GM19324 (cell line): ENCODE measurements around the gene CDC123.
"Not testable (repeated sequence)": the region's sequence is repeated elsewhere in the genome, so short reads cannot be mapped to it uniquely, and the experiment has no call there.

Experiments used
- ATAC-seq: cut with Tn5 transposase; IDR thresholded peaks from one replicate; pipeline ENCODE4 v1.9.1; 2021; ENCODE audit warnings: mild to moderate bottlenecking, moderate library complexity; ENCODE audit not compliant: unreplicated experiment, low FRiP score

The CDC123 gene

GRCh38 chr10:12188656-12189055 lies 7.3 kb upstream of the CDC123 start:
- ATAC-seq: no peak

- ATAC-seq: no peak
Observed at GRCh38 chr10:12189426-12189825, 6.6 kb upstream of the CDC123 start.

GRCh38 chr10:12191715-12192114 lies 4.3 kb upstream of the CDC123 start:
- ATAC-seq: no peak

DNA sequence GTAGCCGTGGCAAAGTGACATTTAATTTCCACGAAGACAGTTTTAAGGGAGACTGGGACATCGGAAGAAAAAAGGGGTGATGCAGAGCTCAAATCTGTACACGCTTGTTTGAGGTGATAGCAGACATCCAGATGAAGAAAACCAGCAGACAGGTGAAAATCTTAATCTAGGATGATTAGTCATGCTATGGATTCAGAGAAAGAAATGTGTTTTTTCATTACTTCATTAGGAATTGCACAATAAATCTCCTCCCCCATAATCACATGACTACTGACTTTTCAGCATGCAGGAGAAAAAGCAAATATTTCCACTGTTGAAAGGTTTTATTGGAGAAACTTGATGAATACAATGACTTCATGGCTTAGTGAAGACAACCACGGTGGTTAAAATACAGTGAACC lies 2.8 kb upstream of the CDC123 start:
- no peak for ATAC-seq

DNA sequence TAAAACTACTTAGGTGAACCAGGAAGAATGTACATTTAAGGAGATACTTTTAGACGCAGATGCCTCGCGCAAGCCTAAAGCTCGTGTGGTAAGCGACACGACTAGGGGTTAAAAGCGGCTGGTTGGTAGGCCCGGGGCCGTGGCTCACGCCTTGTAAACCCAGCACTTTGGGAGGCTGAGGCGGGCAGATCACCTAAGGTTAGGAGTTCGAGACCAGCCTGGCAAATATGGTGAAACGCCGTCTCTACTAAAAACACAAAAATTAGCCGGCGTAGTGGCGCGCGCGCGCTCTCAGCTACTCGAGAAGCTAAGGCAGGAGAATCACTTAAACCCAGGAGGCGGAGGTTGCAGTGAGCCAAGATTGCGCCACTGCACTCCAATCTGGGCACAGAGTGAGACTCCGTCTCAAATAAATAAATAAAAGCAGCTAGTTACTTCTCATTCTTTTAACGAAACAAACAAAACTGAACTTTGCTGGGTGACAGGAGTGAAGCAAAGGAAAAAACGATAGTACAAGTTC lies 1.2 kb upstream of the CDC123 start:
- ATAC-seq: no peak

DNA sequence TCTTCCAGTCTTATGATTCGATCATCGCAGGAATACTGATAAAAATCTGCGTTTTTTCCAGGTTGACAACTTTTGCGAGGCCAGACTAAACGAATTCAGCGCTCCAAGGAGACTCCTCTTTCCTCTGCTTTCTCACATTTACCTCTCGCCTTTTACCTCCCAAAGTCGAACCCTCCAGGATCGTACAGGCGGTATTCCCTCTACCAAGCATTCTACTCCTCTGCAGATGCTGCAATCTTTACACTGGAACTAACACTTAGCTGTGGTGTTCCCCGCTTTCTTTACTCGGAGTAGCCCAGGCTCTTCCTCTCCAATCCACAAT lies 746 bp upstream of the CDC123 start:
- peak; percentile 12 for ATAC-seq

DNA sequence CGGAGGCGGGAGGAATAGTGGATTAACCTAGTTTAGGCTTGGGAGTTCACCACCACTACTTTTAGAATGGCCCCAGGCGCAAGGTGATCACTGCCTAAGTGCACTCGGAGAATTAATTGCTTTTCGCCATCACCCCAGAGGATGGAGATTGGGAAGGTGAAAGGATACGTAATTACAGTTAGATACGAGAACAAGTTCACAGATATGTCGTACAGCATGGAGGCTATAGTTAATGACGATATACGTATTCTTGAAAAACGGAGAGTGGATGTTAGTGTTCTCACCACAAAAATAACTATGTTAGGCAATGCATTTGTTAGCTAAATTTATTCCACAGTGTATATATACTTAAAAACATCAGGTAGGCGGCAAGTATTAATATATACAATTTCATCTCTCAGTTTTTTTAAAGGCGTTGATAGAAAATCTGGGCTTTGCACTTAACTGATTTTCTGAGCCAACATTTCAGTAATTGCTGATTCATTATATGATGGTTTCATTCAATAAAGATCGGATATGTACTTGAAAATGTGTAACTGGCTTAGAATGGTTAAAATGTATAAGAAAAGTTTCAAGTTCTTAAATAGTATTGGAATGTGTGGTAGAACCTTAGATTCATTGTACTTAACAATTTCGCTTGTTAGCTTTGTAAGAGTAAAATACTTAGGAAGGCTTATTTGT lies 683 bp downstream of the CDC123 start:
- ATAC-seq: no peak

GRCh38 chr10:12198156-12198555 lies 2.2 kb downstream of the CDC123 start:
- no peak for ATAC-seq

GRCh38 chr10:12200850-12201249 lies 4.9 kb downstream of the CDC123 start:
- ATAC-seq: no peak

DNA sequence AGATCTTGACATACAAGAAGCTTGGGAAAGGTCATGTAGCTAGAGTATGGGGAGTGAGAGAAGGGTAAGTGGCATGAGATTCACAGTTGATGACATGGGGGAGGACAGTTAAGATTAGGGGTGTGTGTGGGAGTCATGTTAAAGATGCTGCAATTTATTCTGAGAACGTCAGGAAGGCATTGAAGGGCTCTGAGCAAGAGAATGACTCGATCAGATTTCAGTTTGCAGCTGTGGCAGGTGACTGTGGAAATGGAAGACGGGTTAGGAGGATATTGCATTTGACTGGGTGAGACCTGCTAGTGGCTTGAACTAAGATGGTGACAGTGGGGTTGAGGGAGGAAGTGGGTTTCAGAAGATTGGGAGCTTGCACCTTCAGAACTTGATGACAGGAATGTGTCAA lies 5.6 kb downstream of the CDC123 start:
- no peak for ATAC-seq

GRCh38 chr10:12202226-12202625 lies 6.2 kb downstream of the CDC123 start:
- no peak for ATAC-seq

DNA sequence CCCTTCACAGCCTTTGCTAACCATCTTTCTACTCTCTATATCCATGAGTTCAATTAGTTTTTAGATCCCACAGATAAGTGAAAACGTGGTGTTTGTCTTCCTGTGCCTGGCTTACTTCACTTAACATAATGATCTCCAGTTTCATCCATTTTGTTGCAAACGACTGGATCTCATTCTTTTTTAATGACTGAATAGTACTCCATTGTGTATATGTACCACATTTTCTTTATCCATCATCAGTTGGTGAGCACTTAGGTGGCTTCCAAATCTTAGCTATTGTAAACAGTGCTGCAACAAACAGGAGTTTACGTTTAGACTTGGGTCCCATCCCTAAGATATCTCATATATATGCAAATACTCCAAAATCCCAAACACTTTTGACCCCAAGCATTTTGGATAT lies 9.1 kb downstream of the CDC123 start:
- ATAC-seq: no peak

GRCh38 chr10:12207114-12207513 lies 11.1 kb downstream of the CDC123 start:
- no peak for ATAC-seq

GRCh38 chr10:12208460-12208859 lies 12.5 kb downstream of the CDC123 start:
- ATAC-seq: no peak

DNA sequence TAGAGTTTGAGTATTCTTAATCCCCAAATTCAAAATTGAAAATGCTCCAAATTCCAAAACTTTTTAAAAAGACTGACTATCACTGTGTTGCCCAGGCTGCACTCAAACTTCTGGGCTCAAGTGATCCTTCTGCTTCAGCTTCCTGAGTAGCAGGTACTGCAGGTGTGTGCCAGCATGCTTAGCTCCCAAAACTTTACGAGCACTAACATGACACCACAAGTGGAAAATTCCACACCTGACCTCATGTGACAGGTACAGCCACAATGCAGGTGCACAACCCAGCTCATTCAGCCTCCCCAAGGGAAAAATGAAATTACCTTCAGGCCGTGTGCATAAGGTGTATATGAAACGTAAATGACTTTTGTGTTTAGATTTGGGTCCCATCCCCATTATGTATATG lies 16.5 kb downstream of the CDC123 start:
- no peak for ATAC-seq

GRCh38 chr10:12213621-12214020 lies 17.6 kb downstream of the CDC123 start:
- ATAC-seq: no peak

DNA sequence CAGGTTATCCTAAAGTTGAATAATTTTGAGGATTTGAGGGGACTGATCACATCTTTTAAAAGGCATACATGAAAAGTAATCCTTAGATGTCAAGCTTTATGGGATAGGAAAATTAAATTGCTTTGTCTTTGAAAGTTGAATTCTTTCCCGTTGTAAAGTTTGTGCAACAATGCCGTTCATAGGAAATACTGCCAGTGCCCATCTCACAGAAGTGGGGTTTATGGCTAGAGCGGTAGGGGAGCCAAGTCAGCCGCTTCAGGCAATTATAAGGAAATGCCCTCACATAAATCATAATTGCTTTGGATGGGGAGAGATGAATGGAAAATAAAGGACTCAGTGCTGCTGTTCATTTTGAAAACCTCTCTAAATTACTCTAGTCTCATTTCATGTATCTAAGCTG lies 18.1 kb downstream of the CDC123 start:
- ATAC-seq: no peak

DNA sequence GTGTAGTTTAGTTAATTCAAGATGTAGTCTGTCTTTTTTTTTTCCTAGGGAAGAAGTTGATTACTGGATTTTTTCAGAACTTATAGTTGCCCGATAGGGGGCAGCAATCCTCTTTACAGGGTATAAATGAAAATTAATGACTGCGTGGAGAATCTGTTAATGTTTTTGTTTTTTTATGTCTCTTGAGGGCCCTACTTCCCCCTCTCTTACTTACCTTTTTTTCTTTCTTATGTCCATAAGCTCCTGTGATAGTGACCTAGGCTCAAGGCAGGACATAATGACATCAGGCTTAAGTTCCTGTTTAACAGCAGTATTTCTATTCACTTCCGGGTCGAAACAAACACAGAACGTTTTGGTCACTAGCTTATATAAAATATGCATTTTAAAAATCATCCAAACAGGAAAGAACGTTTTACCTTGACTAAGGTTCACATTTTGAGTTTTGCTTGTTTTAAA lies 18.8 kb downstream of the CDC123 start:
- ATAC-seq: no peak

DNA sequence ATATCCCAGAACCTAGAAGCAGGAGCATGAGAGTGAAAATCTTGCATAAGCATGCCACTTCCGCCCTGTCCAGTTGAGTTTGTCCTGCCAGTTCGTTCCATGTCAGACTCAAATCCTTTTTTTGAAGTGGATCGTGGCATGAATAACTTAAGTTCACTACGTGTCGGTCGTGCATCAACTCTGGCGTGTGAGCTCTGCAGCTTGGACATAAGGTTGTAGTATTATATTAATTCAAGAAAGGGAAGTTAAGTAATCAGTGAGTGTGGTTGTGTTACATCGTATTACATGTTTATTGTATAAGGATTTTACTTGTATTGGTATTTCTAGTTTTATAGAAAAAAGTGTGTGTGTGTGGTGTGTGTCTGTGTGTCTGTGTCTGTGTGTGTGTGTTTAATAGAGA lies 23.0 kb downstream of the CDC123 start:
- no peak for ATAC-seq

- ATAC-seq: no peak
Observed at GRCh38 chr10:12221323-12222298, 25.6 kb downstream of the CDC123 start.

DNA sequence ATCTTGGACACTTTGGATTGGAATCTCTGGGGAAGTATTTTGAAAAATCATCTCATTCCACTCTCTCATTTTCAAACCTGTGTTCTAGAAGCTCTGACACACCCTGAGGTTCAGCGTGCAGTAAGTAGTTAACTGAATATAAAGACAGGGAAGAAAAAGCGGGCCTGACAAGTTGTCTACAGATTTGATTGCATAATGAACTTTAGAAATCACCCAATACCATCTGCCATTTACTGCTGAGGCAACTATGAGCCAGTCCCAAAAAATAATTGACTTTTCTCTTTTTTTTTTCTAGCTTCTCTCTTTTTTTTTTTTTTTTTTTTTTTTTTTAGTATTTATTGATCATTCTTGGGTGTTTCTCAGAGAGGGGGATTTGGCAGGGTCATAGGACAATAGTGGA lies 29.5 kb downstream of the CDC123 start:
- no peak for ATAC-seq

GRCh38 chr10:12226438-12226837 lies 30.4 kb downstream of the CDC123 start:
- ATAC-seq: not testable (repeated sequence)
